Body of pancreas (tissue), 4 donors: Measurements from ENCODE around the gene IL17RA. TPM values are rescaled to one million over a fixed set of nuclear protein-coding genes. Genes with fewer than 3 reads are reported as not detected.

Experiments
- ATAC-seq: fragments of 150-250 bp; one replicate; pipeline ENCODE4 v1.9.1; 2016
- DNase-seq, 4 donors: peaks; one replicate each; pipeline ENCODE4 v3.0.0-alpha.2; 2019
- H3K27ac ChIP-seq, 4 donors: fragments of 200-600 bp; sonication (generic); 1 replicate in 3 of 4; 2 replicates in 1 of 4; pipeline versions ENCODE4 v1.5.1 to v1.6.1; 2016 to 2019; ENCODE audit warnings: mild to moderate bottlenecking in 1 of 4, mixed read lengths in 1 of 4, moderate library complexity in 1 of 4
- H3K27me3 ChIP-seq, 2 donors: fragments of 200-600 bp; sonication (generic); one replicate each; pipeline ENCODE4 v1.6.0; 2016; ENCODE audit warnings: mild to moderate bottlenecking in 1 of 2
- H3K36me3 ChIP-seq, 2 donors: fragments of 200-600 bp; sonication (generic); replicated peaks in 1 of 2; 2 replicates each; pipeline ENCODE4 v1.5.1; 2016; ENCODE audit warnings: low read depth in 2 of 2; ENCODE audit not compliant: insufficient read depth in 1 of 2
- H3K4me1 ChIP-seq: fragments of 200-600 bp; sonication (generic); one replicate; pipeline ENCODE4 v1.6.0; 2016
- H3K4me3 ChIP-seq, 2 donors: fragments of 200-600 bp; sonication (generic); 1 replicate in 1 of 2; 2 replicates in 1 of 2; pipeline ENCODE4 v1.5.1; 2016 to 2019
- H3K9me3 ChIP-seq, 3 donors: fragments of 200-600 bp; sonication (generic); 1 replicate in 2 of 3; 2 replicates in 1 of 3; pipeline ENCODE4 v1.5.1; 2016
- POLR2A ChIP-seq, 3 donors: fragments of 450-650 bp; IDR thresholded peaks; one replicate each; pipeline ENCODE4 v1.6.1; 2016; ENCODE audit warnings: antibody characterized with exemption in 3 of 3, mild to moderate bottlenecking in 2 of 3
- WGBS, 2 donors: methylation state at CpG; one replicate each; pipeline ENCODE4 v1.1.5; 2017; 5-methylcytosine and 5-hydroxymethylcytosine counted together
- intact Hi-C: fragments of 100-400 bp; cut with DNase I; formaldehyde crosslinking; loops from one replicate; pipeline ENCODE4 v1.15.1; 2023
- total RNA-seq, 2 donors: library from RNA; depleted of rRNA; stranded (reverse); fragments of >200 nt; gene quantifications; one replicate each; pipeline ENCODE4 v1.1.0, GENCODE V29; 2016
- TF ChIP-seq, protein P1 (sequence below), 7 experiments: fragments of 450-650 bp in 4 of 7; fragments of 200-600 bp in 3 of 7; sonication (generic) in 3 of 7; IDR thresholded peaks; one replicate each; pipeline ENCODE4 v1.5.1; 2016 to 2019; ENCODE audit warnings: antibody characterized with exemption in 7 of 7

The IL17RA gene
- total RNA-seq, 2 donors from 2014 or later: 8.3 to 13.8 TPM

DNA sequence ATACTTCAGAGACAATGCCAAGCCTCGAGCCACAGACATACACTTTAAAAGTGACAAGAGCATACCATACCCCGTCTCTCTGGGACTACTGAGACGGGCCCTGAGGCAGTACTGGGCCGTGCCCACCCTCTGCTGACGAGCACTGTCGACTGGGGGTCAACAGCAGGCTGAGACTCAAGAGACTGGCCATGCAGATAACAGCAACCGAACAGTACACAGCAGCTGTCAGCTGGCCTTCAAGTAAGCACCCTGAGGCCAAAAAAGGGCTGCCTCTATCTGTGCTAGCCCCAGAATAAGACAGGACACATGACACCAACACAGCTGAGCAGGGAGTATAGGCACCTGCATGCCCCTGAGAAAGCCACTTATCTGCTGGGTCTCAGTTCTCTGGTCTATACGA is 55.2 kb downstream of the IL17RA start:
- no peak for TF ChIP-seq POLR2A (IDR thresholded peaks at IDR 0.05)
- TF ChIP-seq, protein P1, sequence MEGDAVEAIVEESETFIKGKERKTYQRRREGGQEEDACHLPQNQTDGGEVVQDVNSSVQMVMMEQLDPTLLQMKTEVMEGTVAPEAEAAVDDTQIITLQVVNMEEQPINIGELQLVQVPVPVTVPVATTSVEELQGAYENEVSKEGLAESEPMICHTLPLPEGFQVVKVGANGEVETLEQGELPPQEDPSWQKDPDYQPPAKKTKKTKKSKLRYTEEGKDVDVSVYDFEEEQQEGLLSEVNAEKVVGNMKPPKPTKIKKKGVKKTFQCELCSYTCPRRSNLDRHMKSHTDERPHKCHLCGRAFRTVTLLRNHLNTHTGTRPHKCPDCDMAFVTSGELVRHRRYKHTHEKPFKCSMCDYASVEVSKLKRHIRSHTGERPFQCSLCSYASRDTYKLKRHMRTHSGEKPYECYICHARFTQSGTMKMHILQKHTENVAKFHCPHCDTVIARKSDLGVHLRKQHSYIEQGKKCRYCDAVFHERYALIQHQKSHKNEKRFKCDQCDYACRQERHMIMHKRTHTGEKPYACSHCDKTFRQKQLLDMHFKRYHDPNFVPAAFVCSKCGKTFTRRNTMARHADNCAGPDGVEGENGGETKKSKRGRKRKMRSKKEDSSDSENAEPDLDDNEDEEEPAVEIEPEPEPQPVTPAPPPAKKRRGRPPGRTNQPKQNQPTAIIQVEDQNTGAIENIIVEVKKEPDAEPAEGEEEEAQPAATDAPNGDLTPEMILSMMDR (IDR thresholded peaks at IDR 0.05): no peak
- DNase-seq (no peak), ATAC-seq (no peak)
- H3K4me1 ChIP-seq: no peaks in the 10 kb centered on the region
- H3K27me3 ChIP-seq: no peaks in the 10 kb centered on the region
- 92 to 100% methylated on average over 1 to 8 of the region's 8 CpGs for WGBS, 2 donors
- H3K9me3 ChIP-seq: no peaks in the 10 kb centered on the region
- H3K36me3 ChIP-seq: peaks cover 0 to 23% of the 10 kb centered on the region in 2 donors
- H3K27ac ChIP-seq: no peak overlapping the region
- no peak overlapping the region for H3K4me3 ChIP-seq
- intact Hi-C loops: no loop called here

DNA sequence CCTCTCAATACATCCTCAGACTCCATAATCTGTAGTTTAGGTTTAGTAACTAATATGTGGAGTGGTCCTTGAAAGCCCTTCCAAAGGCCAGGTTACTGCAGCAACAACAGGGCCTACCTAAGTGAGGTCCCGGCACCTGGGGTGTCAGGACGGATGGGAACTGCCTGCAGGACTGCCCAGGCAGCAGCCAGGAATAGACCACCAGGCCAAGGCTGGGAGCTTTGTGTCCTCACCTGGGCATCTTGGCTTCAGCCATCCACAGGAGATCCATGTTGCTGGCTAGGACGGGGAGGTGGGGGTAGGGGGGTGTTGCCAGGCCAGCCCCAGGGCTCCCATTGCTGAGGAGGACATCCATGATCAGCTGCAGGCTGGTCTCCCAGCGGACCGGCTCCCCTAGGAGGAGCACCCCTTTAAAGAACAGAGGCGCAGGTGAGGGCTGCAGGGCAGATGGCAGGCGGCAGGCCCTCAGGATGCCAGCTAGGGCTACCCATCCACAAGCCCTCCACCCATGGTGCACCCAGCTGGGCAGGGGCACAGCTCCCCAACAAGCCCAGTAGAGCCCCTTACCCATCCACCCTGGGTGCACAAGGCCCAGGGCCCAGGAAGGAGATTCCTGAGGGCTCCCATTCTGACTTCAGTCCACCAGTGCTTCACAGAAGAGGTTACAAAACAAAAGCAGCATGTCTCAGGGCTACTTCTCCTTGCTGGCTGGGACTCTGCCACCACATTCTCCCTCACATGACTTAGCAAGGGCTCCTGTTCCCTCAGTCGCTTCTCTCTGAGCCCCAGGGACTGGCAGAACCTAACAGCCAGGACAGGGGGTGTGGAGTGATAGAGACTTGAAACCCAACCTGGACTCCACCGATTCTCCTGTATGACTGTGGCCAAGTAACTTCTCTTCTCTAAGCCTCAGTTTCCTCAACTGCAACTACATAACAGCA is 56.3 kb downstream of the IL17RA start:
- TF ChIP-seq POLR2A (IDR thresholded peaks at IDR 0.05): no peak
- TF ChIP-seq, protein P1 (IDR thresholded peaks at IDR 0.05): no peak
- ATAC-seq (no peak), DNase-seq (no peak)
- H3K4me1 ChIP-seq: no peaks in the 10 kb centered on the region
- H3K27ac ChIP-seq: no peak overlapping the region
- H3K27me3 ChIP-seq: no peaks in the 10 kb centered on the region
- H3K4me3 ChIP-seq: no peak overlapping the region
- 80 to 93% methylated on average over 1 to 8 of the region's 9 CpGs for WGBS, 2 donors
- H3K9me3 ChIP-seq: no peaks in the 10 kb centered on the region
- intact Hi-C loops: no loop called here
- peaks cover 0 to 27% of the 10 kb centered on the region in 2 donors for H3K36me3 ChIP-seq

DNA sequence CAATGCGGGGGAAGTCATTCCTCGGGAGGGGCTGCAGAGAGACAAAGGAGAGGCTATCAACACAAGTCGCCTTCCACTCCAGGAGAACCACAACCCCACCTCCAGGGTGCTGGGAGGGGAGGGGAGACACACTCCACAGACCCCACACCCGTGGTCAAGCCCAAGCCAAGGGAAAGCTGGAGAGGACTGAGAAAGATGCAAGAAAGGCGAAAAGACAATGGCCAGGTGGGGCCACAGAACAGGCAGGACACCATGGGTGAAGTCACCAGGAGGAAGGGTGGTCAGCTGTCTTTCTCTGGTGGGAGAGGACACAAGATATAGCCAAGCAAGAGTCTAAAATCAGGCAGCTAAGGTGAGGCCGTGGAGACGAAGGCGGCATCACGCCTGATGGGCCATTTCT is 58.3 kb downstream of the IL17RA start:
- Histone ChIP-seq H3K27me3 (no peaks in the 10 kb centered on the region), H3K9me3 (no peaks in the 10 kb centered on the region), H3K4me1 (no peaks in the 10 kb centered on the region), H3K27ac (no peak overlapping the region), H3K4me3 (no peak overlapping the region), H3K36me3 (peaks cover 0 to 22% of the 10 kb centered on the region in 2 donors)
- TF ChIP-seq, protein P1 (IDR thresholded peaks at IDR 0.05): no peak
- no peak for TF ChIP-seq POLR2A (IDR thresholded peaks at IDR 0.05)
- ATAC-seq (no peak), DNase-seq (no peak)
- intact Hi-C loops: no loop called here
- WGBS, 2 donors: 86 to 87% methylated on average over 6 to 9 of the region's 9 CpGs

DNA sequence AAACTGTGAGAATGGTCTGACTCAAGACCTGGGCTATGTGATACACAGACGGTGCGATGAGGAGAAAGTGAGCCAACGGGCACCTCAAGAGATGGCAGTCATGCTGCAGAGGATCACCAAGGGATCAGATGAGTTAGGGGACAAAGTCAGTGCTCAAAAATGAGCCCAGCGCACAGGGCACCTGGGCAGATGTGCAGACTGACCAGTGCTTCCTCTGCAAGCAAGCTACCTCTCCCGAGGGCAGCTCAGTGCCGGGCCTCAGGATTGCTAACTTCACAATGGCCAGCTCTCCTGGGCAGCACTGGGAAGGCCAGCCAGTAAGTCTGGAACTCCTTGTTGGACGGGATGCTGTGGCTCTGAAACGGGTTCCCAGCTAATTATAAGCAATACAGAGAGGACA is 59.0 kb downstream of the IL17RA start:
- no peak overlapping the region for H3K4me3 ChIP-seq
- no peak for TF ChIP-seq POLR2A (IDR thresholded peaks at IDR 0.05)
- TF ChIP-seq, protein P1 (IDR thresholded peaks at IDR 0.05): no peak
- H3K27ac ChIP-seq: no peak overlapping the region
- WGBS, 2 donors: 83 to 95% methylated on average over 5 to 8 of the region's 8 CpGs
- no peaks in the 10 kb centered on the region for H3K9me3 ChIP-seq
- H3K27me3 ChIP-seq: no peaks in the 10 kb centered on the region
- H3K4me1 ChIP-seq: no peaks in the 10 kb centered on the region
- ATAC-seq (no peak), DNase-seq (no peak)
- intact Hi-C loops: no loop called here
- peaks cover 0 to 20% of the 10 kb centered on the region in 2 donors for H3K36me3 ChIP-seq
